Measurements from ENCODE around the gene URI1.

DNA sequence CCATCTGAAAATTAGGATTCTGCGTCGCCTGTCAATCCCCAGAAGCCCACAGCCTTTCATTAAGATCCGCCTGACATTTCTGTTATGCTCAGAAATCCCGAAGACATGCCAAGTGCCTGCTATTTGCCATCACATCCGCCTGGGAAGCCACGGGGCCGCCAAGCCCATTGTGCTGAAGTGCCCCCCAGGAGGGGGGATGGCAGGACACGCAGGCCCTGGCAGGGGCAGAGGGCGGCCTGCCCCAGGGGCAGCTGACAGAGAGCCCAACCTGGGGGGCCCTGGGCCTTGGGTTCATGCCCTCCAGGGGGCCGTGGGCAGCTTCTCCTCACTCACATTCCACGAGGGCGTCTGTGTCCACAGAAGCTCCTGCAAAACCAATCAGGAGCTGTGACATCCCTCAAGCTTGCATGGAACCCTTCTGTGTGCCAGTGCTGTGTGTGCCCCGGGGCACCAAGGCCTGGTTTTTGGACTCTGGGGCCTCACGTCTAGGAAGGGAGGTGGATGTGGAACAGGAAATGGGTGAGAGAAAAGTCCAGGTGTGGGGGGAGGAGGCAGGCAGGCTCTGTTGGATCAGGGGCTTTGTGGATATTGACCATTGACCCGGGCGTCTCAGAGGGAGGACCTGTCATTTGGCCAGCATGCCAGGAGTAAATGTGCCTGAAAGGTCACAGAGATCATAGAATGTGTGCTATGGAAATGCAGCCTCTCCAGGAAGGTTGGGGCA is 122.9 kb downstream of the URI1 start:
- TF ChIP-seq, protein P1, sequence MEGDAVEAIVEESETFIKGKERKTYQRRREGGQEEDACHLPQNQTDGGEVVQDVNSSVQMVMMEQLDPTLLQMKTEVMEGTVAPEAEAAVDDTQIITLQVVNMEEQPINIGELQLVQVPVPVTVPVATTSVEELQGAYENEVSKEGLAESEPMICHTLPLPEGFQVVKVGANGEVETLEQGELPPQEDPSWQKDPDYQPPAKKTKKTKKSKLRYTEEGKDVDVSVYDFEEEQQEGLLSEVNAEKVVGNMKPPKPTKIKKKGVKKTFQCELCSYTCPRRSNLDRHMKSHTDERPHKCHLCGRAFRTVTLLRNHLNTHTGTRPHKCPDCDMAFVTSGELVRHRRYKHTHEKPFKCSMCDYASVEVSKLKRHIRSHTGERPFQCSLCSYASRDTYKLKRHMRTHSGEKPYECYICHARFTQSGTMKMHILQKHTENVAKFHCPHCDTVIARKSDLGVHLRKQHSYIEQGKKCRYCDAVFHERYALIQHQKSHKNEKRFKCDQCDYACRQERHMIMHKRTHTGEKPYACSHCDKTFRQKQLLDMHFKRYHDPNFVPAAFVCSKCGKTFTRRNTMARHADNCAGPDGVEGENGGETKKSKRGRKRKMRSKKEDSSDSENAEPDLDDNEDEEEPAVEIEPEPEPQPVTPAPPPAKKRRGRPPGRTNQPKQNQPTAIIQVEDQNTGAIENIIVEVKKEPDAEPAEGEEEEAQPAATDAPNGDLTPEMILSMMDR (IDR thresholded peaks at IDR 0.05): no peak
- no peak for TF ChIP-seq POLR2A (IDR thresholded peaks at IDR 0.05)
